H1 (cell line): ENCODE measurements around the gene AKAP9.

Source experiments
- CEBPB ChIP-seq: IDR thresholded peaks from 2 replicates; pipeline ENCODE4 v1.6.1; 2012; ENCODE audit warnings: low read depth, low read length
- POLR2A ChIP-seq, 2 experiments: IDR thresholded peaks; 1 replicate in 1 of 2; 2 replicates in 1 of 2; pipeline ENCODE4 v1.6.1; 2011; ENCODE audit warnings: low read depth in 2 of 2, low read length in 2 of 2, mild to moderate bottlenecking in 2 of 2; ENCODE audit errors: control extremely low read depth in 1 of 2
- SIN3A ChIP-seq, 2 experiments: IDR thresholded peaks in 1 of 2; conservative IDR thresholded peaks in 1 of 2; 2 replicates each; pipeline ENCODE4 v1.6.1; 2011 to 2012; ENCODE audit warnings: low read length in 2 of 2, improper control_type of control experiment in 1 of 2, low read depth in 1 of 2, mild to moderate bottlenecking in 1 of 2
- TF ChIP-seq, protein P1 (sequence below): IDR thresholded peaks from 2 replicates; pipeline ENCODE4 v1.6.1; 2012; ENCODE audit warnings: inconsistent platforms
- TF ChIP-seq, protein P2 (sequence below), 3 experiments: IDR thresholded peaks; 1 replicate in 2 of 3; 2 replicates in 1 of 3; pipeline versions ENCODE4 v1.5.1 to v1.6.1; 2011; ENCODE audit warnings: low read length in 3 of 3, mild to moderate bottlenecking in 3 of 3, inconsistent platforms in 2 of 3, low read depth in 1 of 3, moderate library complexity in 1 of 3; ENCODE audit not compliant: insufficient read depth in 1 of 3; ENCODE audit errors: control extremely low read depth in 1 of 3

DNA sequence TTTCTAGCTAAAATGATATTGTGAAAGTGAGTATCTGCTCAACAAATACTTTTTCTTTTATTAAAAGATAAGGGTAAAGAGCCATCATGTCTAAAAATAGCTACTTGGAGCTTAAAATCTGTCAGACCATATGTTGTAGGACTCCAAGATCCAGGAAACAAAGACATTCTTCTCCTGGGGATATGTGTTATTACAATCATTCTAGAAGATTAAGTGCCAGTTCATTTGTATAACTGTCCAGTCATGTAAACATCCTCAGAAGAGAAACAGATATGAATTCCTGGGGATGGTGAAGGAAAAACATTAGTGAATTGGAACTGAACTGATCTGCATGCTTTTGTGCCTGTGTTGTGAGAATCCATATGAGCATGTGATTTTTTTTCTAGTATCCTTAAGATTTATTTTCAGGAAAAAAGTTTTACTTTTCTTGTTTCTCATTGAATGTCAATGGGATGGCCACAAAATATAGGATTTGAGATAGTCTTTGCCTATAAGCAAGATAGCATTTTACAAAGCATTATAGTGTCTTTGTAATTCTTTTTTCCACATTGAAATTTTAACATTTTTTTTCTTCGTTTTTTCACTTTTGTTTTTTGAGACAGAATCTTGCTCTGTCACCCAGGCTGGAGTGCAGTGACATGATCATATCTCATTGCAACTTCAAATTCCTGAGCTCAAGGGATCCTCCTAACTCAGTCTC lies 45.7 kb upstream of the AKAP9 start:
- TF ChIP-seq, protein P1, sequence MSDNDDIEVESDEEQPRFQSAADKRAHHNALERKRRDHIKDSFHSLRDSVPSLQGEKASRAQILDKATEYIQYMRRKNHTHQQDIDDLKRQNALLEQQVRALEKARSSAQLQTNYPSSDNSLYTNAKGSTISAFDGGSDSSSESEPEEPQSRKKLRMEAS = no peak
- TF ChIP-seq POLR2A (IDR thresholded peaks at IDR 0.05; ENCODE audit: control extremely low read depth in 1 of 2, low read depth in 2 of 2, low read length in 2 of 2) (no peak), CEBPB (no peak), SIN3A (conservative IDR thresholded peaks at IDR 0.05 in 1 of 2, IDR thresholded peaks at IDR 0.05 in 1 of 2; ENCODE audit: low read depth in 1 of 2, low read length in 2 of 2) (no peak)
- TF ChIP-seq, protein P2, sequence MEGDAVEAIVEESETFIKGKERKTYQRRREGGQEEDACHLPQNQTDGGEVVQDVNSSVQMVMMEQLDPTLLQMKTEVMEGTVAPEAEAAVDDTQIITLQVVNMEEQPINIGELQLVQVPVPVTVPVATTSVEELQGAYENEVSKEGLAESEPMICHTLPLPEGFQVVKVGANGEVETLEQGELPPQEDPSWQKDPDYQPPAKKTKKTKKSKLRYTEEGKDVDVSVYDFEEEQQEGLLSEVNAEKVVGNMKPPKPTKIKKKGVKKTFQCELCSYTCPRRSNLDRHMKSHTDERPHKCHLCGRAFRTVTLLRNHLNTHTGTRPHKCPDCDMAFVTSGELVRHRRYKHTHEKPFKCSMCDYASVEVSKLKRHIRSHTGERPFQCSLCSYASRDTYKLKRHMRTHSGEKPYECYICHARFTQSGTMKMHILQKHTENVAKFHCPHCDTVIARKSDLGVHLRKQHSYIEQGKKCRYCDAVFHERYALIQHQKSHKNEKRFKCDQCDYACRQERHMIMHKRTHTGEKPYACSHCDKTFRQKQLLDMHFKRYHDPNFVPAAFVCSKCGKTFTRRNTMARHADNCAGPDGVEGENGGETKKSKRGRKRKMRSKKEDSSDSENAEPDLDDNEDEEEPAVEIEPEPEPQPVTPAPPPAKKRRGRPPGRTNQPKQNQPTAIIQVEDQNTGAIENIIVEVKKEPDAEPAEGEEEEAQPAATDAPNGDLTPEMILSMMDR (IDR thresholded peaks at IDR 0.05; ENCODE audit: control extremely low read depth in 1 of 3, insufficient read depth in 1 of 3, low read depth in 1 of 3, low read length in 3 of 3) = no peak
